Sciatic nerve (tissue), 2 donors: ENCODE measurements around the gene BMP7. TPM values are rescaled to one million over a fixed set of nuclear protein-coding genes. Genes with fewer than 3 reads are reported as not detected.

ENCODE experiments used
- ATAC-seq: fragments of 200-7000 bp; cut with Tn5 transposase; one replicate; pipeline ENCODE4 v1.9.1; 2020; ENCODE audit warnings: mild to moderate bottlenecking, moderate library complexity
- DNase-seq: peaks from one replicate; pipeline ENCODE4 v3.0.0-alpha.2; 2020; ENCODE audit warnings: low spot score
- intact Hi-C: fragments of 100-400 bp; cut with DNase I; formaldehyde crosslinking; loops from one replicate; pipeline ENCODE4 v1.14.2; 2022
- total RNA-seq: library from RNA; stranded (reverse); fragmentation: NEBNext Ultra II Directional; extraction: Animal tissue kit (Norgen Biotek cat#: 25700); gene quantifications from one replicate; pipeline ENCODE4 v1.2.1, GENCODE V29; 2021
- donor health status: DM: no; HTN: no; CAD: no.
- donor health status: DM: no; HTN: no; CAD: no.

Gene BMP7
- total RNA-seq = 17.3 TPM

DNA sequence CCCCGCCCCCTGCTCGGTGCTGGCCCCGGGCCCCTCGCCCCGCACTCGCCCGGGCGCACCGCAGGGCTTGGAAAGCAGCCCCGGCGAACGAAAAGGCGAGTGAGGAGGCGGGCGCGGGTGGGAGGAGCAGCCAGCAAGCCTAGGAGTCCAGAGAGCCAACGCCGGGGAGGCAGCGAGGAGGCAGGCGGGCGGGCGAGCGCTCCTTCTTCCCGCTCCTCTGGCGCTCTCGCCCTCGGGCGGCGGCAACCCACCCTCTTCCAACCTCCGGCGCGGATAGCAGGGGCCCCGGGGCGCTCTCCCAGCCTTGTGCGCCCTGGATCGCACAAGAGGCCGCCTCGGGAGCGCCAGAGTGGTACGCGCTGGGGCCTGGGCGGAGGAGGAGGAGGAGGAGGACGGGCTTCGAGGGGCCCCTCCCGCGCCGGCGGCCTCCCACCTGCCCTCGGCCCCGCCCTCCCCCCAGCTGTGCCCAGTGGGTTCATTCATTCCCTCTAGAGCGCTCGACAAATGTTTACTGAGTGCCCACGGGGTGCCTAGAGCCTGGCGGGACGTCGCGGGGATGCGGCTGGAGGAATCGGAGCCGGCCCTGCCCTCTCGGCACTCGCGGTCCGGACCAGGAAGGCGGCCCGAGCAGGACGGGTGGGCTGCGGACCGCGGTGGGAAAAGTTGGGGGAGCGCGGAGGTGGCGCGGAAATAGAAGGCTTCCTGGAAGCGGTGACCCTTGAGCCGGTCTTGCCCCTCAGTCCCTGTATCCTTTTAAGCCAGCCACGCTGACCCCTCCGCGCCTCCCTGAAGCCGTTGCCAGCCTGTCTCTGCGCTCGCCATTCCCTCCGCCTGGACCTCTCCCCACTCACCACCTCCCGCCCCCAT, at the start of gene BMP7:
BMP7 (minus strand) TSS at position 351 of the 867 bp plus-strand sequence. CDS start 519 bp downstream, outside the sequence.
- ATAC-seq (peak; percentile 72), DNase-seq (no peak)

DNA sequence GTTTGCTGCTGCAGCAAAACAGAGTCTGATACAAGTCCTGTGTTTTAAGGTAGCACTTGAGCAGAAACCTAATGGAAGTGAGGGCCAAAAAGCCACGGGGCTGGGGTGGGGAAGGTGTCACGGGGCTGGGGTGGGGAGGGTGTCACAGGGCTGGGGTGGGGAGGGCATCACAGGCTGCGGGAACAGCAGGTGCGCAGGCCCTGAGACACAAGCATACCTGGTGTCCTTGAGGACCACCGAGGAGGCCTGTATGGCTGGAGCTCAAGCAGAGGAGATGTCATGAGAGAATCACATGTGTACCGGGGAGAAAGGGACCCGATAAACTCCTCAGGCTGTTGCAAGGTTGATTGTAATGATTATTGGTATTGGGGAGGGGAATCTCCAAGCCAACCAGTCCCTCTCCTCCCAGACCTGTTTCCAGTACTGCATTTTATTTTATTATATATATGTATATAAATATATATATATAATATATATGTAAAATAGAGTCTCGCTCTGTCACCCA, 49.6 kb upstream of the BMP7 start:
- DNase-seq (no peak), ATAC-seq (no peak)
- intact Hi-C loops = no loop called here

More for the DNA sequence above, at the start of gene BMP7:
- intact Hi-C loops = loop anchor here (10.0 kb wide), 3 partner anchors 58 to 172 kb away; partner anchors contain the start of gene SPO11

DNA sequence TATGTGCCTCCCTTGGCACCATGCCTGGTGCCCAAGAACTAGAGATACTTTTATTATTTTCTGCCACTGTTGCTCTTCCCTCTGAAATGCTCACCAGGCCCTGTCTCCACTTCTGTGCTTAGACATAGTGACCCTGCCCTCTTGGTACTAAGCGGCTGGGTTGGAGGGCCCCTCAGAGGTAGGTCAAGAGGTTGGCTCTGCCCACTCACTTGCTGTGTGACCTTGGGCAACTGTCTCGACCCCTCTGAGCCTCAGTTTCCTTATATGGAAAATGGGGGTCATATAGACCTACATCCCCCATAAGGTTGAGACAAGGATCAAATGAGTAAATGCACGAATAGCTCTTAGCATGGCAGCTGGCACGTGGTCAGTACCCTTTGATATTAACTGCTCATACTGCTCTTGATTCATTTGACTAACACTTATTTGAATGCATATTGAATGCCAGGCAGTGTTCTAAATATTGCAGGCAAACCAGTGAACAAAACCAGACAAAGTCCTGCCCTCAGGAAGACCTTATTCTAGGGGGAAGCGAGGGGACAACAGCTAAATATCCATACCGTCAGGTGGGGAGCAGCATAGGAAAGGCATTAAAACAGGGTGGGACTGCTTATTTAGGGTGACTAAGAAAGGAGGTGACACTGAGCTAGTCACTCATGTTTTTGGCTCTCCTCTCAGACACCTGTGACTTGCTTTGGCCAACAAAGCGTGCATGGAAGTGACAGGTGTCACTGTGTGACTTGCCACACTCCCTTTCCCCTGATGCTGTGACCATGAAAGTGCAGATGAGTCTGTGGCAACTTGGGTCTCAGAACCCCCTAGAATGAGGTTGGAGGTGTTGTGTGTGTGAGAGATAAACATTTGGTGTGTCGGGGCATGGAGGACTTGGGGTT, 48.9 kb upstream of the BMP7 start:
- intact Hi-C loops = no loop called here
- ATAC-seq (no peak), DNase-seq (no peak)

DNA sequence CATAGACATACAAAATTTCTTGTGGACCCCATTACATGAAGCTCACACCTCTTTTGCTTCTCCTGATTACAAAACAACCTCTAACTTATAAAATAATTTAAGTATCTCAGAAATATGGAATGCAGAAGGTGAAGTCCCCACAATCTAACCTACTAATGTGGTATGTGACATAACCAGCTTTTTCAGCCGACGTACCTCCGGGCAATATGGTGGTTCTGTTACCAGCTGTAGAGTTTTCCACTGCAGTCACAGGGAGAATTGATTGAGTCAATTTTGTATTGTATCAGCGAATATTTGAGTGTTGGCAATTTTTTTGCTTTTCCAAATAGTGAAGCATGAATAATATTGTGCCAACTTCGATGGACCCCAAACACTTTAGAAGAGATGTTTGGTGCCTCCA, 47.5 kb upstream of the BMP7 start:
- intact Hi-C loops = no loop called here
- ATAC-seq = no peak
- no peak for DNase-seq

DNA sequence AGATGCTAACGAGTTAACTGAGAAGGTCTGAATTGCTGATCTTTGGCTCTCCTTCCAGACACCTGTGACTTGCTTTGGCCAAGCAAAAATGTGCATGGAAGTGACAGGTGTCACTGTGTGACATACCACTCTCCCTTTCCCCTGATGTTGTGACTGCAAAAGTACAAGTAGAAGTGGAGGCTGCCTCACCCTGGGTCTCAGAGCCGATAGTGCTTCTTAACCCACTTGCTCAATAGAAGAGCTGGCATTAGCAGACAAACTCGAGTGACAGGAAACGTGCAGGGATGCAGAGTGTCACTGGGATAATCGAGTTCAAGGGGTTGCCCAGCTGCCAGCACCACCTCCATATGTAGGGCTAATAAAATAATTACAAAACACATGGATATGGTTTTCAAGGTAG, 46.8 kb upstream of the BMP7 start:
- intact Hi-C loops = no loop called here
- no peak for ATAC-seq
- no peak for DNase-seq

DNA sequence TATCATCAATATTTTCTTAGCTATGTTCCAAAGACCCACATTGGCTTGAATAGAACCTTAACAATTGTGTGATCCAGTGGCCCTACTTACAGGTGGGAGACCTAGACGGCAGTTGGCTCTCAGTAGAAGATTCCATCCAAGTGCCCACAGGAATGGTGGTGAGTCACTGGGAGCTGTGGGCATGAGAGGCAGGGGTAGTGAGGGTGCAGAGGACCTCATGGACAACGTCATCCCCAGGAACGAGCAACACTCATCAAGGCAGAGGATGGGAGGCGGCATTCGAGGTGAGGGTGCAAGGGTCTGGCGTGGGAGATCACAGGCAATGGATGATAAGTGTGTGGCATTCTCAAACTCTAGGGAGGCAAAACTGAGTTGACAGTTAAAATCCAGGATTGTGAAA, 45.7 kb upstream of the BMP7 start:
- ATAC-seq (no peak), DNase-seq (no peak)
- intact Hi-C loops = no loop called here

DNA sequence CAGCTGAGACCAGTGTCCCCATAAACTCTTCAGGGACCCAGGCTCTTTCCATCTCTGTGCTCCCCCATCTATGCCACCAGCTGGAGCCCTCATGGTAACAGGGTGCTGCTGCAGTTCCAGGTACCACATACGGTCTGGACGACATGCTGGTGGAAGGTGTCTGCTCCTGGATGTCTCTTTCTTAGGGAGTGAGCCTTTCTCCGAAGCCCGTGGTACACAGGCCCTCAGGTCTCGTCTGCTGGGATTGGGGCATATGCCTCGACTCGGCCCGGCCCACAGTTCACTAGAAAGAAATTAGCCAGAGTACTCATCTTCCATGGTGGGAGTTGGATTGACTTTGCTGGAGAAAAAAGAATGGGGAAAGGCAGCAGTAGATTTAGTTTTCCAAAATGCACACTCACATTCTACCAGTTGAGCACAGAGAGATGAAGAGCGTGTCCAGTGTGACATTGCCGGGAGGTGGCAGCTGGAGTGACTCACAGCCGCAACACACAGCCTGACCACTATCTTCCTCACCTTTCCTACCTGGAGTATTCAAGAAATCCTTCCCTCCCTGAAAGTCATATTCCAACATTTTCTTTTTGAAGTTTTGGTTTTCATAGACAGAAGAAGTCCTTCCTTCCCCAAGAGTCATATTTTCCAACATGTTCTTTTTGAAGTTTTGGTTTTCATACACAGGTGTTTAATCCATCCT, 44.5 kb upstream of the BMP7 start:
- ATAC-seq (no peak), DNase-seq (no peak)
- intact Hi-C loops = no loop called here

DNA sequence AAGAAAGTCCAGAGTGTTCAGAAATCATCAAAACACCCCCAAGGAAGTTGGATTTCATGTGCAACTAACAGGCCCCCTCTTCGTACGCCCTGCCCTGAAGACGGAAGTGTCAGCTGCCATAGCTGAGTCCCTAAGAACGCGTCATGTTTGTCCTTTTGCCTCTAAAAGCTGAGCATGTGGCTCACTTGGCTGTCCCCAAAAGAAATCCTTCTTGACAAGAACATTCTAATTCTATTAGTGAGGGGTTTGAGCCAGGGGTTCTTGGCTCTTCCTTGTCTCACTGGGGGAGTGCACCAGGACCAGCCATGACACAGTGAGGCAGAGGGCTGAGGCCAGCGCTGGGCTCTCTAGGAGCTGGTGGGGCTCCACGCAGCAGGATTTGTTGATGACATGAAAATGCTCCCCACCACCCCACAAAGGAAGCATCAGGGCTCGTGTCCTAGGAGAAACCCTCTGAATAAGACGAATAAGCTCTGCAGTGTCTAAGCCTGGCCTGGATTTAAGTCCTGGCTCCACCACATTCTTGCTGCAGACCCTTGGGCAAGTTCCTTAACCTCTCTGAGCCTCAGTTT, 43.2 kb upstream of the BMP7 start:
- DNase-seq (no peak), ATAC-seq (no peak)
- intact Hi-C loops = no loop called here

DNA sequence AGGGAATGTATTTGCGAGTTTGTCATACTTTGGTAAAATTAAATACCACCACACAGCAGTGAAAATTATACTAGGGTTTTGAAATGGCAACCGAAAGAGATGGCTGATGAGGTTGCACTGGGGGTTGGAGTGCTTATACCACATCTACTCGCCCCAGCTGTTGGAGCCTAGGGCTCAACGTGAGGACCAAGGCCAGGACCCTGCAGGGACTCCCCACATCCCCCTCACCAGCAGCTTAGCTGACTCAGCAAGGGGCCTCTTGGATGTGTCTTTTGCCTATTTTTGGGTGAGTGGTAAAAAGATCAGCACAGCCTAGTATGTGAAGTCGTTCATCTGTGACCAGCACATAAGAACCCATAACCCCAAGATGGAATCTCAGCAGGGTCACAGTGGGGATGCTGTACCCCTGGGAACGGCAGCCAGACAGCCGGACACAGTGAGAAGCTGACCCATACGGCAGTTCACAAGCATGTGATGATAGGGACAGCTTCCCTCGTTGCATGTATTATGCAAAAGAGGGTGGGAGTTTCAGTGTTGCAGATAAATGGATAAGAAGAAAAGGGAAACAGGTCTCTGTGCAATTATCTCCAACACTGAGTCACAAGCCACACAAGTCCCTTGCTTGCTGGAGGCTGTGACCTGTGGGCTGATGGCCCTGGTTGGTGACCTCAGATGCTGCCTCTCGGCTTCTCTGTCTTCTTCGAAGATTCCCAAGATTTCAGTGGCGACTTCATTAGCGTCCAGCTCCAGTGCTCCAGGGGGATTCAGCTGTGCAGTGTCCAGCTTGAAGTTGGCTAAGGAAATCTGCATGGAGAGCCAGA, 42.2 kb upstream of the BMP7 start:
- intact Hi-C loops = no loop called here
- DNase-seq = no peak
- ATAC-seq = peak; percentile 17

DNA sequence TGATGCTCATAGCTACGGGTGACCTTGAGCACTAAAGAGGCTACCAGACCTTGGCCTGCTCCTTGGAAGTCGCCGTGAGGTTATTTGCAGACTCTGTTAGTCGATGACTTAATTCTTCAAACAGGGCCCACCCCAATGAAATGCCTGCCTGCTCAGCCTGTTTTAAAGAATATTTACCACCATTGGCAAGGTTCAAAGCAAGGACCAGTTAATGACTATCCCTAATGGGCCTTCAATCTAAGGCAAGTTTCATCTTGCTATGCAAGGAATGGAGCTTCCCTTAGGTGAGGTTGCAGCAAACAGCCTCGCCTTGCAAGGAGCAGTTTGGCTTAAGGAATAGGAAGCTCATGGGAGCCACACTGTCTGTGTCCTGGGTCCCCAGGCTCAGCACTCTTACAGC, 40.3 kb upstream of the BMP7 start:
- DNase-seq (no peak), ATAC-seq (no peak)
- intact Hi-C loops = no loop called here

DNA sequence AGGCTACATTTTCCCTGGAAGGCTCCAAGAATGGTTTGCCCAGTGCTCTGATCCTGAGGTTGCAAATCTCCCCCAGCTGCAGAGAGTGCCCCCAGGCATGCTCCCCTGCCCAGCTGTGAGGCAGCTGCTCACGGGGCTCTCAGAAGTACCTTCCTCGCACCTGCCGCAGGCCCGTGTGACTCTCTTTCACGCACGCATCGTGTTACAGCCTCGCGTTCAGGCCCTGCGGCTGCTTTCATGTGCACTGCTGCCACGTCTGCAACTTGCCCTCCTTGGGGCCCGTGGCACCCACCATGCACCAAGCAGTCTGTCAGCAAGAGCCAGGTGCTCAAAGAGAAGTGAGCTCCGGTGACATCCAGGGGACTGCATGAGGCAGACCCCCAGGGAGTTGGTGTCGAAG, 34.6 kb upstream of the BMP7 start:
- no peak for DNase-seq
- intact Hi-C loops = no loop called here
- ATAC-seq = no peak

DNA sequence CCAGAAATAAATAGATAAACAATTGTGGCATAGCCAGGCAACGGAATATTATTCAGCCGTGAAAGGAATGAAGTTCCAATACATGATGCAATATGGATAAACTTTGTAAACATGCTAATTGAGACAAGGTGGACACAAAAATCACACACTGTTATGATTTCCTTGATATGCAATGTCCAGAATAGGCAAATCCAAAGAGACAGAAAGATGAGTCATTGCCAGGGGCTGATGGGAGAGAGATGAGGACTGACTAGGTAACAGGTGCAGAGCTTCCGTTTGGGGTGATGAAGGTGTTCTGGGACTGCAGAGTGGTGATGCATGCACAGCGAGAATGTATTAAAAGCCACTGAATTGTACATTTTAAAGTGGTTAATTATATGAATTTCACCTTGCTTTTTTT, 32.0 kb upstream of the BMP7 start:
- ATAC-seq = no peak
- intact Hi-C loops = no loop called here

DNA sequence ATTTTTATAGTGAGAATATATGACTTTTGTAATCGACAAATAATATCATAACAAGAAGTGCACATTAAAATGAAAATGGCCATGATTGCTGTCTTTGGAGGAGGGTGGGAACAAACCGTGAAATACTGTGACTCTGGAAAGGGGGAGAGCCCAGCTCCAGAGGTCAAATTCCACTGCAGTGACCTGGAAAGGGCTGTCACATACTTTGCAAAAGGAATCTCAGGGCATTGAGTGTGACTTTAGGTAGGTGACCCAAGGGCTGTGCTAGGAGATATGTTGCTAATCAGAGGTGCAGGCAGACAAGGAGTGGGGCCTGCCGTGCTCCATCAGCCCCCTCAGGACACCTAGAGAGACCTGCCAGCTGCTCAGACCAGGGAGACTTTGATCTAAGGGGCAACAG, 28.1 kb upstream of the BMP7 start:
- intact Hi-C loops = no loop called here
- DNase-seq = no peak
- ATAC-seq = no peak

More for the DNA sequence above, 32.0 kb upstream of the BMP7 start:
- no peak for DNase-seq

DNA sequence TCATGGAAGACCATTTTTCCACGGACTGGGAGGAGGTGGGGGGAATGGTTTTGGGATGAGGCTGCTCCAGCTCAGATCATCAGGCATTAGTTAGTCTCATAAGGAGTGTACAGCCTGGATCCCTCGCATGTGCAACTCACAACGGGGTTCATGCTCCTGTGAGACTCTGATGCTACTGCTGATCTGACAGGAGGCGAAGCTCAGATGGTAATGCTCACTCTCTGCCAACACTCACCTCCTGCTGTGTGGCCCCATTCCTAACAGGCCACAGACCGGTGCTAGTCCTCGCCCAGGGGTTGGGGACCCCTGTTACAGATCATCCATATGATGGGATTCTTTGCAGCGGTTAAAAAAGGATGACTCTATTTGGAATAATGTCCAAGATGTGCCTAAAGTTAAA, 27.6 kb upstream of the BMP7 start:
- intact Hi-C loops = no loop called here
- DNase-seq (no peak), ATAC-seq (no peak)

DNA sequence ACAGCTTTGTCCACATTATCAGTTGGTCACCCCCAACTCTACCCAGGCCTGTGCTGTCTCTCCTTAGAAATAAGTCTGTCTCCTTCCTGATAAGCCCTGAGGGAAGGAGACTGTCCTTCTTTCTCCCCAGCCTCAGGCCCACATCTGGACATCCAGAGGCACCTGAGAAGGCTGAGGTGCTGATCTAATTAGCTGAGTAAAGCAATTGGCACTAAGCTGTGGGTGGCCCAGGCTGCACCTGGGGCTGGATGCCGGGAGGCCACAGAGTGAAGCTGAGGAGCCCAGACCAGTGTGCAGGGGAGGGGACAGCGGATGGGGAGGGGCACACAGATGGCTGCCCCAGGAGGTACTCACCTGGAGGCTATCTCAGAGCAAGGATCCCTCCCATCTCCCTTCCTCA, 26.2 kb upstream of the BMP7 start:
- intact Hi-C loops = no loop called here
- DNase-seq = no peak
- ATAC-seq = no peak

DNA sequence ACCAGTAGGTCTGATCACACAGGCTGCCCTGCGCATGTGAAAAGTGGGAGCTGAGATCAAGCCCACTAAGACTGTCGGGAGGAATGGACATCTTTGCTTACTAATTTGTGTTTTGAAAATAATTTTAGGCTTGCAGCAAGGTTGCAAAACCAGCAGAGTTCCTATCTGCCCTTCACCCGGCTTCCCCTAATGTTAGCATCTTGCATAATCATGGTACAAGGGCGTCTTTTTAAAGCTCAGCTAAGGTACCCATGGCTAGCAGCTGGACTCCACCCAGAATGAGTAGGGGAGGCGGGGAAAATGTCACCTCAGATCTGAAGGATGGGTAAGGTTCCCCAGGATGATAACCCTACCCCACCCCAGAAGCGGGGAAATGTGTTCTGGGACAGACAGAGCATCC, 25.3 kb upstream of the BMP7 start:
- intact Hi-C loops = no loop called here
- no peak for ATAC-seq

DNA sequence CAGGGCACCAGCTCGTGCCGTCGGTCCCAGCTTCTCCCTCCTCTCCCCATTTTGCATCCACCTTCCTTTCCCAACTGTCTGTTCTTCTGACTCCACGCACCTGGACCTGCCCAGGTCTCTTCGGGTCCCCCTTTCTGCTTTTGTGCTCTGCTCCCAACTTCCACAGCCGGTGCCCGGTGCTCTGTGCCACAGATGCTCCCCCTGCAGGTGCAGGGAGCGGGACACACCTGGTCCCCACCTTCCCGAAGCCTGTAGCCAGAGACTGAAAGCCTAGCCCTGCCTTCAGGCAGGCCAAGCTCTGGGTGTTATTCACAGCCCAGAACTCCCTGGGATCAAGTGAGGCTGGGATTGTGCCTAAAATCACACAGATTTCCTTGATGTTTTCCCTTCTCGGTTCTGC, 24.6 kb upstream of the BMP7 start:
- ATAC-seq = no peak
- DNase-seq = no peak
- intact Hi-C loops = no loop called here

More for the DNA sequence above, 25.3 kb upstream of the BMP7 start:
- no peak for DNase-seq

DNA sequence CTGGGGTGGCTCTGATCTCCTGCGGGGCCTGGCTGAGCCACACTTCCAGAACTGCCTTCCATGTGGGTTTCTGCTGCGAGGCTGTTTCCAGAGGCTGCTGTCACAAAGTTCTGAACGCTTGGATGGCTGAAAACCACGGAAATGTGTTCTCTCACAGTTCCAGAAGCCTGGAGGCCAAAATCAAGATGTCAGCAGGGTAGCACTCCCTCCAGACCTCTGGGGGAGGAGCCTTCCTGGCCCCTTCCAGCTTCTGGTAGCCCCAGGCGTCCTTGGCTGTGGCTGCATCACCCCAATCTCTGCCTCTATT, 23.7 kb upstream of the BMP7 start:
- DNase-seq (no peak), ATAC-seq (no peak)
- intact Hi-C loops = no loop called here
